Measurements from ENCODE around the gene UBASH3B.

Gene UBASH3B

GRCh38 chr11:122784325-122784955 lies 128.9 kb downstream of the UBASH3B start:
- TF ChIP-seq, protein P1, sequence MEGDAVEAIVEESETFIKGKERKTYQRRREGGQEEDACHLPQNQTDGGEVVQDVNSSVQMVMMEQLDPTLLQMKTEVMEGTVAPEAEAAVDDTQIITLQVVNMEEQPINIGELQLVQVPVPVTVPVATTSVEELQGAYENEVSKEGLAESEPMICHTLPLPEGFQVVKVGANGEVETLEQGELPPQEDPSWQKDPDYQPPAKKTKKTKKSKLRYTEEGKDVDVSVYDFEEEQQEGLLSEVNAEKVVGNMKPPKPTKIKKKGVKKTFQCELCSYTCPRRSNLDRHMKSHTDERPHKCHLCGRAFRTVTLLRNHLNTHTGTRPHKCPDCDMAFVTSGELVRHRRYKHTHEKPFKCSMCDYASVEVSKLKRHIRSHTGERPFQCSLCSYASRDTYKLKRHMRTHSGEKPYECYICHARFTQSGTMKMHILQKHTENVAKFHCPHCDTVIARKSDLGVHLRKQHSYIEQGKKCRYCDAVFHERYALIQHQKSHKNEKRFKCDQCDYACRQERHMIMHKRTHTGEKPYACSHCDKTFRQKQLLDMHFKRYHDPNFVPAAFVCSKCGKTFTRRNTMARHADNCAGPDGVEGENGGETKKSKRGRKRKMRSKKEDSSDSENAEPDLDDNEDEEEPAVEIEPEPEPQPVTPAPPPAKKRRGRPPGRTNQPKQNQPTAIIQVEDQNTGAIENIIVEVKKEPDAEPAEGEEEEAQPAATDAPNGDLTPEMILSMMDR (IDR thresholded peaks at IDR 0.05; ENCODE audit: low read depth, low read length): no peak
- TF ChIP-seq MYC (IDR thresholded peaks at IDR 0.05; ENCODE audit: low read depth, low read length): no peak
- TF ChIP-seq, protein P2, sequence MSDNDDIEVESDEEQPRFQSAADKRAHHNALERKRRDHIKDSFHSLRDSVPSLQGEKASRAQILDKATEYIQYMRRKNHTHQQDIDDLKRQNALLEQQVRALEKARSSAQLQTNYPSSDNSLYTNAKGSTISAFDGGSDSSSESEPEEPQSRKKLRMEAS (IDR thresholded peaks at IDR 0.05; ENCODE audit: low read depth, low read length): no peak
- no peak for TF ChIP-seq POLR2A (IDR thresholded peaks at IDR 0.05; ENCODE audit: extremely low read depth, insufficient read length)
- no peak overlapping the region for H3K4me3 ChIP-seq (ENCODE audit: low read depth, low read length)
- DNase-seq (ENCODE audit: low read depth): no peak

- TF ChIP-seq, protein P1 (IDR thresholded peaks at IDR 0.05; ENCODE audit: low read depth, low read length): no peak
- TF ChIP-seq POLR2A (IDR thresholded peaks at IDR 0.05; ENCODE audit: extremely low read depth, insufficient read length): no peak
- TF ChIP-seq MYC (IDR thresholded peaks at IDR 0.05; ENCODE audit: low read depth, low read length): no peak
- TF ChIP-seq, protein P2 (IDR thresholded peaks at IDR 0.05; ENCODE audit: low read depth, low read length): no peak
- no peak overlapping the region for H3K4me3 ChIP-seq (ENCODE audit: low read depth, low read length)
- no peak for DNase-seq (ENCODE audit: low read depth)
These were observed 129.6 kb downstream of the UBASH3B start for GRCh38 chr11:122785031-122785541.

DNA sequence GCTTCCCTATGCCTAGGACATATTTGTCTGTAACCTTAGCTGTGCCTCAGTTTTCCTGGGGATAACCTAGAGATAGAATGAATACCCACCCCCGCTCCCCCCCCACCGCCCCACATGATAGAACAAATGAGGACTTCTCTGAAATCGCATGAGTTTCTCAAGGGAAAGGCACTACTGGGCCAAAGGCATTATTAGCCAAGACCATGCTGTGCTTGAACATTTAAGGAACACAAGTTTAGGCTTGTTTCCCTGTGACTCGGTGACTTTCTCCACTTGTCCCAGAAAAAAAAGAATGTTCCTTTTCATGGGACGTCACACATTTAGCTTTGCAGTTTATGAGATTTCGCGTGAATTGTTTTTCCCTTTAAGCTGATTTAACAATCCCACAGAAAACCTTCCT lies 131.4 kb downstream of the UBASH3B start:
- TF ChIP-seq, protein P1 (IDR thresholded peaks at IDR 0.05; ENCODE audit: low read depth, low read length): no peak
- TF ChIP-seq MYC (IDR thresholded peaks at IDR 0.05; ENCODE audit: low read depth, low read length) (no peak), POLR2A (IDR thresholded peaks at IDR 0.05; ENCODE audit: extremely low read depth, insufficient read length) (no peak)
- TF ChIP-seq, protein P2 (IDR thresholded peaks at IDR 0.05; ENCODE audit: low read depth, low read length): no peak
- no peak overlapping the region for H3K4me3 ChIP-seq (ENCODE audit: low read depth, low read length)
- no peak for DNase-seq (ENCODE audit: low read depth)

DNA sequence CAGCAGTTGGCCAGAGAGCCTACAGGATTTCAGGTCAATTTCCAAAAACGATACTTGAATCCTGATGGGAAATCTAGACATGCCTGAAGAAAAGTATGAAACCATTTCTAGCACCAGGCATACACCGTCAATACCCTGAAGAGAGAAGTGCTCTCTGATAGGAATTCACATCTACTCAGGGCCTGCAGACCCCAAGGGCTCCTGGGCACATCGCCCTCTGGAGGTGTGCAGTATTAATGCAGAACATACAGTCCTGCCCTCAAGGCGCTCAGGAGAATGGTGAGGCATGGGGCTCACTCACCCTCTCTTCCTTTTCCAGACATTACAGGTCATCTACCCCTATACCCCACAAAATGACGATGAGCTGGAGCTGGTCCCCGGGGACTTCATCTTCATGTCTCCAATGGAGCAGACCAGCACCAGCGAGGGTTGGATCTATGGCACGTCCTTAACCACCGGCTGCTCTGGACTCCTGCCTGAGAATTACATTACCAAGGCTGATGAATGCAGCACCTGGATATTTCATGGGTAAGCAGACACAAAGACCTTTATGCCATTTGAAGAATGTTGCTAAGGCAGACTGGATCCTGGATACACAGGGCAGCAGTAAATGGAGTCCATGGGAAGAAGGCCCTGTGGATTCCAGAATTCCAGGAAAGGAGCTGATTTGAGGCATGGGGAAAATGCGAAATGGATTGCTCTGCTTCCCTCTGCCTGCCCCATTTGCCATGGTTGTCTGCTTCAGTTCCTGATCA lies 133.4 kb downstream of the UBASH3B start:
- TF ChIP-seq, protein P1 (IDR thresholded peaks at IDR 0.05; ENCODE audit: low read depth, low read length): peak; percentile 35
- TF ChIP-seq MYC (IDR thresholded peaks at IDR 0.05; ENCODE audit: low read depth, low read length): no peak
- H3K4me3 ChIP-seq (ENCODE audit: low read depth, low read length): no peak overlapping the region
- DNase-seq (ENCODE audit: low read depth): no peak

GRCh38 chr11:122789907-122790306 lies 134.4 kb downstream of the UBASH3B start:
- no peak overlapping the region for H3K4me3 ChIP-seq (ENCODE audit: low read depth, low read length)
- TF ChIP-seq POLR2A (IDR thresholded peaks at IDR 0.05; ENCODE audit: extremely low read depth, insufficient read length) (no peak), MYC (IDR thresholded peaks at IDR 0.05; ENCODE audit: low read depth, low read length) (no peak)
- TF ChIP-seq, protein P1 (IDR thresholded peaks at IDR 0.05; ENCODE audit: low read depth, low read length): no peak
- TF ChIP-seq, protein P2 (IDR thresholded peaks at IDR 0.05; ENCODE audit: low read depth, low read length): no peak
- DNase-seq (ENCODE audit: low read depth): no peak
